Adrenal gland (tissue), 12 donors: ENCODE measurements around the gene RAB26. TPM values are rescaled to one million over a fixed set of nuclear protein-coding genes. Genes with fewer than 3 reads are reported as not detected.

Experiments used
- DNase-seq, 7 donors: peaks; one replicate each; pipeline ENCODE4 v3.0.0-alpha.2; 2019 to 2020
- H3K27ac ChIP-seq, 5 donors: fragments of 200-600 bp; sonication (generic) in 4 of 5; 1 replicate in 3 of 5; 2 replicates in 2 of 5; pipeline versions ENCODE4 v1.5.1 to v1.8.0; 2016 to 2020; ENCODE audit warnings: mild to moderate bottlenecking in 1 of 5
- H3K27me3 ChIP-seq: fragments of 200-600 bp; 2 replicates; pipeline ENCODE4 v1.8.0; 2021
- H3K36me3 ChIP-seq, 2 donors: fragments of 200-600 bp; replicated peaks in 1 of 2; 1 replicate in 1 of 2; 2 replicates in 1 of 2; pipeline versions ENCODE4 v1.5.1 to v1.8.0; 2018 to 2022
- H3K4me1 ChIP-seq, 2 donors: fragments of 200-600 bp; replicated peaks in 1 of 2; 1 replicate in 1 of 2; 2 replicates in 1 of 2; pipeline versions ENCODE4 v1.5.1 to v1.8.0; 2018 to 2021
- H3K4me3 ChIP-seq, 4 donors: fragments of 200-600 bp; sonication (generic) in 3 of 4; one replicate each; pipeline ENCODE4 v1.5.1; 2016 to 2018
- H3K9me3 ChIP-seq, 3 donors: fragments of 200-600 bp; sonication (generic) in 1 of 3; replicated peaks in 1 of 3; 1 replicate in 2 of 3; 2 replicates in 1 of 3; pipeline versions ENCODE4 v1.5.1 to v1.8.0; 2016 to 2021
- CTCF ChIP-seq, 6 experiments: fragments of 450-650 bp in 4 of 6; fragments of 200-600 bp in 2 of 6; sonication (generic) in 1 of 6; IDR thresholded peaks; 1 replicate in 5 of 6; 2 replicates in 1 of 6; pipeline versions ENCODE4 v1.5.1 to v1.8.0; 2016 to 2021; ENCODE audit warnings: antibody characterized with exemption in 6 of 6, mild to moderate bottlenecking in 2 of 6, moderate library complexity in 1 of 6
- POLR2A ChIP-seq, 2 donors: fragments of 450-650 bp; IDR thresholded peaks; one replicate each; pipeline ENCODE4 v1.6.1; 2017; ENCODE audit warnings: antibody characterized with exemption in 2 of 2, mild to moderate bottlenecking in 2 of 2, moderate library complexity in 1 of 2
- WGBS, 4 donors: extraction: QIAGEN DNeasy Blood & Tissue Kit in 2 of 4; methylation state at CpG; one replicate each; pipeline versions ENCODE4 v1.1.5 to v1.1.7; 2013 to 2017; 5-methylcytosine and 5-hydroxymethylcytosine counted together
- intact Hi-C, 2 donors: fragments of 100-400 bp; cut with DNase I; formaldehyde crosslinking; loops; one replicate each; pipeline versions ENCODE4 v1.14.1 to v1.15.0; 2022 to 2023
- polyA plus RNA-seq, 3 donors: library from polyadenylated mRNA; stranded (reverse); fragments of 200-250 nt in 2 of 3; fragments of 350-450 nt in 1 of 3; fragmentation: Illumina TruSeq in 1 of 3; extraction: RNeasy Lipid Tissue Mini Kit (QIAGEN cat#74804) in 1 of 3; gene quantifications; one replicate each; pipeline ENCODE4 v1.2.3, GENCODE V29; 2013 to 2014
- total RNA-seq, 9 donors: library from RNA; depleted of rRNA in 4 of 9; stranded (reverse); fragments of >200 nt in 4 of 9; fragments of 120-200 nt in 1 of 9; fragmentation: NEBNext Ultra II Directional in 1 of 9; extraction: Animal tissue kit (Norgen Biotek cat#: 25700) in 1 of 9; gene quantifications; one replicate each; pipeline versions ENCODE4 v1.1.0 to v1.2.4, GENCODE V29; 2013 to 2023
- donor health status: healthy with polysubstance abuse.
- donor health status: Bipolar disorder and iron deficiency.
- donor health status: DM: yes; HTN: yes; CAD: no.
- donor health status: DM: no; HTN: no; CAD: no.
- donor health status: DM: no; HTN: no; CAD: no.
- donor health status: DM: yes; HTN: yes; CAD: no.

RAB26 gene
- total and polyA plus RNA-seq, 12 donors: 0.46 to 23.1 (median 1.8) TPM; not detected in 2

DNA sequence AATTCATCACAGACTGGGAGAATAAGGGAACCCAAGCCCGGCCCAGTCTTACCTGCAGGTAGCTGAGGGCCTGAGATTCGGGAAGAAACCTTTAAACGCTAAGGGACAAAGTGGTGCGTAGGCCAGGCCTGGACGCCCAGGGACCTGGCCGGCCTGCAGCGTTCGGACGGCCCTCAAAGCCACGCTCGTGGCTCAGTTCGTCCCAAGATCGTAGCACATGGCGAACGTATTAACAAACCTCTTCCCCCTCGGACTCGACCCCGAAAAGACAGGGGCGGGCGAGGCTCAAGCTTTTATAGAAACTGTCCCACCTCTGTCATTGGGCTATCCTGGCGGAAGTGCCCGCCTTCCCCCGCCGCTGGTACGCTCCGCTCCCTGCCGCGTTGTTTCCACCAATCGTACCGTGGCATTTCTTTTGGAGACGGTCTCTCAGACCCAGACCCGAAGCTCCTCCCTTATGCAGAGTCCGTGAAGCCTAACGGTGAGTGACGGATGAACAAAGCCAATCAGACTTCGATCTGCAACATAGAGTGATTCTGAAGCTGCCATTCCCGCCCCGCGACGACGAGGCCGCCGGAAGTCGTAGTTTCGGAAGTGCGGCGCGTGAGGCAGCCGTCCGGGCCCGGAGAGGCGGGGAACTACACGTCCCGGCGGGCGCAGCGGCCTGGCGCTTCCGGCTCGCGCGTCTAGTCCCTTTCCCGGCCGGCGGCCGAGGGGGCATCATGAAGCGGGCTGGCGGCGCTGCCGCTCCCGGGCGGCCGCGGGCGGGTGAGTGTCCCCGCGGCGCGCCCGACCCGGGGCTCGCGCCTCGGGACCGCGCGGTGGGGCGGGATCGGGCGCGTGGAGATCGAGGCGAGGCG is 6.9 kb downstream of the RAB26 start, which contains the start of gene TRAF7:
TRAF7 (plus strand) TSS at position 692 of the 860 bp plus-strand sequence. CDS start 8,139 bp downstream, outside the sequence.
- Histone ChIP-seq H3K4me1 (peaks cover 34 to 70% of the 10 kb centered on the region in 2 donors), H3K27ac (peak within 1 kb of the TSS in 4 of 5 donors; percentile 68 to 96 (median 80)), H3K27me3 (no peaks in the 10 kb centered on the region), H3K9me3 (no peaks in the 10 kb centered on the region), H3K36me3 (no peaks in the 10 kb centered on the region), H3K4me3 (peak within 1 kb of the TSS; percentile 52 to 94 (median 82))
- peak; percentile 98 to 100 (median 99) for DNase-seq
- 0 to 1% (median 1%) methylated on average over 14 to 93 of the region's 94 CpGs for WGBS, 4 donors
- intact Hi-C loops: no loop called here
- peak; percentile 99 for TF ChIP-seq POLR2A (IDR thresholded peaks at IDR 0.05)
- TF ChIP-seq CTCF (IDR thresholded peaks at IDR 0.05): no peak

- peak in 1 of 7 donors; percentile 47 for DNase-seq
- intact Hi-C loops: no loop called here
- H3K27ac ChIP-seq: peak overlapping the region in 3 of 5 donors; percentile 58 to 96 (median 78)
- H3K27me3 ChIP-seq: no peaks in the 10 kb centered on the region
- peaks cover 34 to 70% of the 10 kb centered on the region in 2 donors for H3K4me1 ChIP-seq
- H3K4me3 ChIP-seq: peak overlapping the region in 3 of 4 donors; percentile 52 to 86 (median 77)
- H3K9me3 ChIP-seq: no peaks in the 10 kb centered on the region
- WGBS, 4 donors: 5 to 9% (median 7%) methylated on average over 19 to 47 of the region's 47 CpGs
- TF ChIP-seq CTCF (IDR thresholded peaks at IDR 0.05) (no peak), POLR2A (IDR thresholded peaks at IDR 0.05) (no peak)
- H3K36me3 ChIP-seq: no peaks in the 10 kb centered on the region
Observed at GRCh38 chr16:2155977-2156848, 7.8 kb downstream of the RAB26 start.

- no peaks in the 10 kb centered on the region for H3K27me3 ChIP-seq
- no peak for TF ChIP-seq CTCF (IDR thresholded peaks at IDR 0.05)
- no peaks in the 10 kb centered on the region for H3K36me3 ChIP-seq
- 66 to 75% (median 68%) methylated on average over 3 to 5 of the region's 5 CpGs for WGBS, 4 donors
- peaks cover 34 to 64% of the 10 kb centered on the region in 2 donors for H3K4me1 ChIP-seq
- intact Hi-C loops: no loop called here
- H3K27ac ChIP-seq: peak overlapping the region in 3 of 5 donors; percentile 58 to 96 (median 78)
- peak overlapping the region in 1 of 4 donors; percentile 86 for H3K4me3 ChIP-seq
- H3K9me3 ChIP-seq: no peaks in the 10 kb centered on the region
- DNase-seq: no peak
Observed at GRCh38 chr16:2156849-2157224, 8.4 kb downstream of the RAB26 start.
